ENCODE measurements around the gene TBC1D2B.

TBC1D2B gene

GRCh38 chr15:78052001-78052401, 25.5 kb downstream of the TBC1D2B start:
- DNase-seq: no peak

- no peak for DNase-seq
These were observed 25.9 kb downstream of the TBC1D2B start for GRCh38 chr15:78051596-78051995.

GRCh38 chr15:78050826-78051225, 26.7 kb downstream of the TBC1D2B start:
- no peak for DNase-seq

GRCh38 chr15:78050441-78050809, 27.1 kb downstream of the TBC1D2B start:
- no peak for DNase-seq

GRCh38 chr15:78049691-78050440, 27.6 kb downstream of the TBC1D2B start:
- peak in 1 of 2 donors; percentile 52 for DNase-seq

GRCh38 chr15:78048628-78048920, 28.9 kb downstream of the TBC1D2B start:
- DNase-seq: no peak

- DNase-seq: no peak
These were observed 29.5 kb downstream of the TBC1D2B start for GRCh38 chr15:78047761-78048627.

- DNase-seq: no peak
These were observed 30.6 kb downstream of the TBC1D2B start for GRCh38 chr15:78046796-78047341.

- DNase-seq: no peak
These were observed 32.3 kb downstream of the TBC1D2B start for GRCh38 chr15:78045189-78045588.

- no peak for DNase-seq
These were observed 32.9 kb downstream of the TBC1D2B start for GRCh38 chr15:78044407-78045155.

- DNase-seq: no peak
These were observed 35.6 kb downstream of the TBC1D2B start for GRCh38 chr15:78041946-78042345.

- DNase-seq: no peak
These were observed 36.8 kb downstream of the TBC1D2B start for GRCh38 chr15:78040653-78041244.

GRCh38 chr15:78038585-78039247, 38.8 kb downstream of the TBC1D2B start:
- no peak for DNase-seq

GRCh38 chr15:78037779-78038305, 39.7 kb downstream of the TBC1D2B start:
- no peak for DNase-seq

GRCh38 chr15:78037328-78037727, 40.2 kb downstream of the TBC1D2B start:
- DNase-seq: no peak

GRCh38 chr15:78035861-78036476, 41.5 kb downstream of the TBC1D2B start:
- DNase-seq: no peak

- DNase-seq: no peak
These were observed 42.2 kb downstream of the TBC1D2B start for GRCh38 chr15:78035321-78035751.

- DNase-seq: peak; percentile 69 to 74
These were observed 42.9 kb downstream of the TBC1D2B start for GRCh38 chr15:78034495-78035191.

- DNase-seq: no peak
These were observed 43.6 kb downstream of the TBC1D2B start for GRCh38 chr15:78033864-78034263.

GRCh38 chr15:78032671-78033070, 44.8 kb downstream of the TBC1D2B start:
- no peak for DNase-seq

GRCh38 chr15:78024883-78025282, 52.6 kb downstream of the TBC1D2B start:
- DNase-seq: no peak

Measured in stimulated activated CD4-positive, alpha-beta T cell treated with anti-CD3 and anti-CD28 coated beads, Interleukin-2, amount 100 ng/mL, for 48 hours (primary cell).